AG04449 (cell line): Measurements from ENCODE around the gene TNFRSF11A.

Experiments
- CTCF ChIA-PET: fragments of 350-600 bp; formaldehyde crosslinking; extraction: SDS; loops from one replicate; lab custom pipeline; 2021; ENCODE audit warnings: antibody characterized with exemption; lab: Yijun Ruan, JAX
- POLR2A ChIA-PET: fragments of 400-600, 350-600 bp; formaldehyde crosslinking; extraction: SDS; loops from one replicate; lab custom pipeline; 2020; ENCODE audit warnings: antibody characterized with exemption, inconsistent platforms; lab: Yijun Ruan, JAX
- DNase-seq: peaks from one replicate; pipeline ENCODE4 v3.0.0-alpha.2; 2010; ENCODE audit warnings: low read depth, low spot score
- H3K4me3 ChIP-seq: 2 replicates; pipeline ENCODE4 v1.5.1; 2011; ENCODE audit warnings: low read depth, mild to moderate bottlenecking, control low read depth, low read length
- CTCF ChIP-seq: IDR thresholded peaks from one replicate; pipeline ENCODE4 v1.5.1; 2011; ENCODE audit warnings: mild to moderate bottlenecking, moderate library complexity, low read length, control low read depth, inconsistent platforms; ENCODE audit not compliant: insufficient read depth; ENCODE audit errors: missing control alignments

Gene TNFRSF11A

DNA sequence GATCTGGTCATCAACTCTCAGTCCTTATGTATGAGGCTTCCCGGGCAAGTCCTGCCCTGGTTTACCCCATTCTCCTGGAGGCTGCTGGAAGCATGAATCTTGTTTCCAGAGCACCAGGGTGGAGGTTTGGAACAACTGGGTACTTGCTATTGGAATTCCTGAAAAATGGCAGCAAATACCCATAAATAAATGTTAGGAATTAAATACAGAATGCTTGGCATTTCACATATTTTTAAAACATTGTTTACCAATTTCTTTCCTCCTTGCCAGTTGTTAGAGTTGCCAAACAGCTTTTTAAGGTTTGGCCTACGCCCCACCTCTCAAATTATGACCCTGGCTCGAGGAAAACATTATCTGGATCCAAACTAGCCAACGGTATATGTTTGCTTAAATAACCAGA lies 107.1 kb downstream of the TNFRSF11A start:
- DNase-seq, result no peak
- H3K4me3 ChIP-seq, result no peak overlapping the region
- CTCF ChIA-PET, result interaction anchor here (1.5 kb wide), 1 partner anchor 550 kb away, joined by 5 read pairs; no protein-coding TSS in a partner anchor
- POLR2A ChIA-PET, result no interaction called here
- no peak for TF ChIP-seq CTCF

DNA sequence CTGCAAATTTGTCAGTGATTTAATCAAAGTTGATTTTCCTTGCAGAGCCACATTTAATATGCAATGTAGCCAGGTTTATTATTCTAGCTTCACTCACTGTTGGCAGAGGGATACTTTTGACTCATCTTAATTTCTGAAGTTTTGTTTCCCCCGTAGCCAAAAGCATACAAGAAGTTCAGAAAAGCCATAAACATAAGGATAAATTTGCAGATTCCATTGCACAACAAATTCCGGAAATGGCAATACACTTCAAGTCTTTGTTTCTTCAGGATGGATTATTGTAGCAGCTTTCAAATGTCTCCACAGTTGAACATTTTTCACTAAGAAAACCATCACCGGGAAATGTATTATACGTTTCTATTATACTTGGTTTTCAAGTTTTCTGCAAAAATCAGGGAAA lies 109.7 kb downstream of the TNFRSF11A start:
- no peak for TF ChIP-seq CTCF
- CTCF ChIA-PET, result no interaction called here
- no peak for DNase-seq
- POLR2A ChIA-PET, result no interaction called here
- no peak overlapping the region for H3K4me3 ChIP-seq

DNA sequence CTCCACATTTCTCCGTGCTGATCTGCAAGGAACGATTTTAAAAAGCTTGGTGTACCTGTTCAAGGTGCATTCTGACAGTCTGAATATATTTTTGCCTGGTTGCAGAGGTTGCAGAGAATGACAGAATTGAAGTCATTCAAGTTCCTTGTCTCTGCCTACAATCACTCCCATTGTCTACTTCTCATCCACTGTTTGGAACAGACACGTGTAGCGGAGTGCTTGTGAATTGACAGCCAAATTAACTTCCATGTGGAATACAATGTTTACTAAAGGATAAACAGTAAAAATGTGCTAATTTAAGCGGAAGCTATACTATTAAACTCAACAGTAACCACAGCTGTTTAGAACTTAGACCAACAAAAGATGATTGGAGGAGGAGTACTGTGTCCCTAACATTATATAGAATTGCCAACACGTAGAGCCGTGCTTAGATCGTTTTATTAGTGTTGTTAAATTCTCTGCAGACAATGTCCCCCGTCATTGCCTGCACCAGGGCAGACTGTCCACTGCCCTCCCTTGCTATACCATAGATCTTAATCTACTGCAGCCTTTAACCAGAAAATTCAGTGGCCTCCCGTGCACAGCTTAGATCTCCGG lies 110.4 kb downstream of the TNFRSF11A start:
- no peak overlapping the region for H3K4me3 ChIP-seq
- no peak for DNase-seq
- ChIA-PET CTCF (interaction anchor here (2.1 kb wide), 1 partner anchor 14 kb away, joined by 7 read pairs; no protein-coding TSS in a partner anchor), POLR2A (no interaction called here)
- TF ChIP-seq CTCF, result no peak

DNA sequence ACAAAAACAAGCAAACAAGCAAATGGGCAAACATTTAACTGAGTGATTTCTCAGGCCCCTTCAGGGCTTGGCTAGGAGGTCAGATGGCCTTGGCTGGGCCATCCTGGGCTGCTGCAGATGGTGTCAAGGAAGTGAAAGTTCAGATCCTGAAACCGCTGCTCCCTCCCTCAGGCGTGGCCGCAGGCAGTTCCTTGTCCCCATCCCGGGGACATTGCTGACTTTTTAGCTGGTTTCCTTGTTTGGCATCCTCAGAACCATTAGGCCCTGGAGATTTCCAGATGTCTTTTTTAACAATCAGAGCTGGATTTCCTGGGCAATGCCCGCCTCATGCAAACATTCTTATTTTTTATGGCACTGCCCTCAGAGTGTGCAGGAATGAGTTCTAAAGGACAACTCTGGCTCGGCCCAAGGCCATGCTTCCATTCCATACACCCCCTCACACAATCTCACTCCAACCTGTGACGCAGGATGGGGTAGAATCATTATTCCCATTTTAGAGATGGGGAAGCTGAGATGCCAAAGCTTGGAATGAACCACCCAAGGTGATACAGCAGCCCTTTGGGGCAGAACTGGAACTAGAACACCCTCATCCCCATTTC lies 111.6 kb downstream of the TNFRSF11A start:
- TF ChIP-seq CTCF, result no peak
- DNase-seq, result no peak
- CTCF ChIA-PET, result interaction anchor here (1.0 to 2.1 kb wide), 3 partner anchors 14 to 148 kb away, joined by 3 to 11 read pairs (median 7); no protein-coding TSS in a partner anchor
- no peak overlapping the region for H3K4me3 ChIP-seq
- POLR2A ChIA-PET, result no interaction called here

- ChIA-PET POLR2A (no interaction called here), CTCF (interaction anchor here (1.0 to 2.1 kb wide), 4 partner anchors 13 to 545 kb away, joined by 3 to 11 read pairs (median 6); no protein-coding TSS in a partner anchor)
- no peak for DNase-seq
- no peak overlapping the region for H3K4me3 ChIP-seq
- no peak for TF ChIP-seq CTCF
These were observed 112.3 kb downstream of the TNFRSF11A start for GRCh38 chr18:62437235-62438017.

- no peak for DNase-seq
- TF ChIP-seq CTCF, result no peak
- CTCF ChIA-PET, result interaction anchor here (1.7 to 1.9 kb wide), 2 partner anchors 147 to 545 kb away, joined by 4 to 11 read pairs; no protein-coding TSS in a partner anchor
- POLR2A ChIA-PET, result no interaction called here
- H3K4me3 ChIP-seq, result no peak overlapping the region
These were observed 112.9 kb downstream of the TNFRSF11A start for GRCh38 chr18:62438018-62438329.
